ENCODE results near the gene CCNYL1. TPM values are rescaled to one million over a fixed set of nuclear protein-coding genes. Genes with fewer than 3 reads are reported as not detected.
"Not testable (repeated sequence)": the region's sequence is repeated elsewhere in the genome, so short reads cannot be mapped to it uniquely, and the experiment has no call there.

Gene CCNYL1
- total and polyA plus RNA-seq, 12 donors = 2.0 to 13.3 (median 6.6) TPM

DNA sequence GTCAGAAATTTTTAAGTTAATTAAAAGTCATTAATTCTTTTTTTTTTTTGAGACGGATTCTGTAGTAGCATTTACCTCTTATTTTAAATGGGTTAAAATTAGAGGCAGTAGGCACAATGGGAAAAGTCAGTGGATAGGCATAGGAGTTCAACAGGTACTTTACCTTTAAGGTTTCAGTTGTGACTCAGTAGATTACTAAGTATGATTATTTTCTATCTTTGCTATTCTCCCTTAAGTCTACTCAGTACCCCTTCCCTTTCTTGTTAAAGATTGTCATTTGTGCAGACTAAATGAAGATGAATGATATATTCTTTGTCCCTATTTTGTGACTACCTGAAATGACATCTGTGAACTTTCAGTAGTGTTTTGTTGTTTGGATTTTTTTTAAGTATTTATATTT is 19.7 kb downstream of the CCNYL1 start:
- intact Hi-C loops (cut with DNase I) = loop anchor here in 1 of 2 donors (10.0 kb wide), 1 partner anchor 106 kb away; the partner anchor contains the start of gene METTL21A
- Histone ChIP-seq H3K4me3 (no peak overlapping the region), H3K27me3 (no peaks in the 10 kb centered on the region), H3K27ac (no peak overlapping the region), H3K36me3 (replicated peaks in 1 of 2) (no peaks in the 10 kb centered on the region), H3K4me1 (replicated peaks in 1 of 2) (no peaks in the 10 kb centered on the region), H3K9me3 (replicated peaks in 1 of 3) (no peaks in the 10 kb centered on the region)
- no peak for TF ChIP-seq POLR2A (IDR thresholded peaks at IDR 0.05)
- TF ChIP-seq, protein P1, sequence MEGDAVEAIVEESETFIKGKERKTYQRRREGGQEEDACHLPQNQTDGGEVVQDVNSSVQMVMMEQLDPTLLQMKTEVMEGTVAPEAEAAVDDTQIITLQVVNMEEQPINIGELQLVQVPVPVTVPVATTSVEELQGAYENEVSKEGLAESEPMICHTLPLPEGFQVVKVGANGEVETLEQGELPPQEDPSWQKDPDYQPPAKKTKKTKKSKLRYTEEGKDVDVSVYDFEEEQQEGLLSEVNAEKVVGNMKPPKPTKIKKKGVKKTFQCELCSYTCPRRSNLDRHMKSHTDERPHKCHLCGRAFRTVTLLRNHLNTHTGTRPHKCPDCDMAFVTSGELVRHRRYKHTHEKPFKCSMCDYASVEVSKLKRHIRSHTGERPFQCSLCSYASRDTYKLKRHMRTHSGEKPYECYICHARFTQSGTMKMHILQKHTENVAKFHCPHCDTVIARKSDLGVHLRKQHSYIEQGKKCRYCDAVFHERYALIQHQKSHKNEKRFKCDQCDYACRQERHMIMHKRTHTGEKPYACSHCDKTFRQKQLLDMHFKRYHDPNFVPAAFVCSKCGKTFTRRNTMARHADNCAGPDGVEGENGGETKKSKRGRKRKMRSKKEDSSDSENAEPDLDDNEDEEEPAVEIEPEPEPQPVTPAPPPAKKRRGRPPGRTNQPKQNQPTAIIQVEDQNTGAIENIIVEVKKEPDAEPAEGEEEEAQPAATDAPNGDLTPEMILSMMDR (IDR thresholded peaks at IDR 0.05) = no peak
- WGBS, 4 donors = 94 to 97% (median 95%) methylated on average over 1 of the region's 1 CpG
- no peak for DNase-seq

DNA sequence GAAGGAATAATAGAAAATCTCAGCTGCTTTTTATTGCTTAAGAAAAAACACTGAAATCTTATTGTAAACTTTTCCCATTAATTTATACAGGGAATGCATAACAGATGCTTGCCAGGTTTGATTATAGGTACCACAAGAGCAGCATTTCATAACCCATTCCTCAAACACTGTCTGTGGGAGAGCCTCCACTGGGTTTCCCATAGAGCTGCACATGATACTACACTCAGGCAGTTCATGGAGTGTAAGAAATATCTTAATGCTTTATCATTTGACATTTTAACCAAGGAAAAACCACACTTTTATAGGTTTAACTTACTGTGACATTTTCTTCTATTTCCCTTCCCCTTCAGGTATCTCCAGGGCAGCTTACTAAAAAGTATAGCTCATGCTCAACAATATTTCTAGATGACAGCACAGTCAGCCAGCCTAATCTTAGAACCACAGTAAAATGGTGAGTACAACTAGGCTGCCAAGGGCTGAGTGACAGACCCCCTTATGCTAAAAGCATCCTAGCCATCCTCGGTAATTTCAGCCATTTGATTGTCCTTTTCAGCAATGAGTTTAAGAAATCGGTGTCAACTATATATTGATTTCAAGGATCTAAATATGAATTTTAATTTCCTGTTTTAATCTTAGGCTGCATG is 22.3 kb downstream of the CCNYL1 start:
- Histone ChIP-seq H3K36me3 (replicated peaks in 1 of 2) (no peaks in the 10 kb centered on the region), H3K4me3 (no peak overlapping the region), H3K9me3 (replicated peaks in 1 of 3) (no peaks in the 10 kb centered on the region), H3K4me1 (replicated peaks in 1 of 2) (no peaks in the 10 kb centered on the region), H3K27ac (no peak overlapping the region), H3K27me3 (no peaks in the 10 kb centered on the region)
- WGBS, 4 donors = 76 to 88% (median 85%) methylated on average over 2 of the region's 2 CpGs
- TF ChIP-seq, protein P1 (IDR thresholded peaks at IDR 0.05) = no peak
- no peak for TF ChIP-seq POLR2A (IDR thresholded peaks at IDR 0.05)
- DNase-seq = no peak
- intact Hi-C loops (cut with DNase I) = loop anchor here in 1 of 2 donors (10.0 kb wide), 1 partner anchor 109 kb away; the partner anchor contains the start of gene METTL21A

DNA sequence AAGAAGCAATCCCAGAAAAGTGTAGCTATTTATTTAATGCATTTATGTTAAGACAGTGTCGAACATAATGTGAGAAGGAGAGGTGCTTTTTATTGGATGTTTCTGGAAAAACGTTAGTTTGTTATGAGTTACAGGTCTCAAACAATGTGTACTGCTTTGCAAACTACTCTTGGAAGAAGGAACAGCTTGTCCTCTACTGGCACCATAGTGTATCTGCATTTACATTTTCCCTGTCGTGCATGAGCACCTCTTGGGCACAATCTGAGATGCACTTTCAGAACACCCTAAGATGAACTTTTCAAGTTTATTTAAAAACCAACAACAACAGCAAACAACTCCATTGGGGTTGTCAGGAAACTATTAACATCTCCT is 22.8 kb downstream of the CCNYL1 start:
- no peak for DNase-seq
- H3K36me3 ChIP-seq (replicated peaks in 1 of 2) = no peaks in the 10 kb centered on the region
- H3K4me3 ChIP-seq = no peak overlapping the region
- H3K9me3 ChIP-seq (replicated peaks in 1 of 3) = no peaks in the 10 kb centered on the region
- no peak overlapping the region for H3K27ac ChIP-seq
- no peaks in the 10 kb centered on the region for H3K27me3 ChIP-seq
- H3K4me1 ChIP-seq (replicated peaks in 1 of 2) = no peaks in the 10 kb centered on the region
- intact Hi-C loops (cut with DNase I) = loop anchor here in 1 of 2 donors (10.0 kb wide), 1 partner anchor 109 kb away; the partner anchor contains the start of gene METTL21A
- no peak for TF ChIP-seq POLR2A (IDR thresholded peaks at IDR 0.05)
- TF ChIP-seq, protein P1 (IDR thresholded peaks at IDR 0.05) = peak; percentile 9 to 56 (median 48)
- 40 to 53% (median 42%) methylated on average over 3 of the region's 3 CpGs for WGBS, 4 donors

DNA sequence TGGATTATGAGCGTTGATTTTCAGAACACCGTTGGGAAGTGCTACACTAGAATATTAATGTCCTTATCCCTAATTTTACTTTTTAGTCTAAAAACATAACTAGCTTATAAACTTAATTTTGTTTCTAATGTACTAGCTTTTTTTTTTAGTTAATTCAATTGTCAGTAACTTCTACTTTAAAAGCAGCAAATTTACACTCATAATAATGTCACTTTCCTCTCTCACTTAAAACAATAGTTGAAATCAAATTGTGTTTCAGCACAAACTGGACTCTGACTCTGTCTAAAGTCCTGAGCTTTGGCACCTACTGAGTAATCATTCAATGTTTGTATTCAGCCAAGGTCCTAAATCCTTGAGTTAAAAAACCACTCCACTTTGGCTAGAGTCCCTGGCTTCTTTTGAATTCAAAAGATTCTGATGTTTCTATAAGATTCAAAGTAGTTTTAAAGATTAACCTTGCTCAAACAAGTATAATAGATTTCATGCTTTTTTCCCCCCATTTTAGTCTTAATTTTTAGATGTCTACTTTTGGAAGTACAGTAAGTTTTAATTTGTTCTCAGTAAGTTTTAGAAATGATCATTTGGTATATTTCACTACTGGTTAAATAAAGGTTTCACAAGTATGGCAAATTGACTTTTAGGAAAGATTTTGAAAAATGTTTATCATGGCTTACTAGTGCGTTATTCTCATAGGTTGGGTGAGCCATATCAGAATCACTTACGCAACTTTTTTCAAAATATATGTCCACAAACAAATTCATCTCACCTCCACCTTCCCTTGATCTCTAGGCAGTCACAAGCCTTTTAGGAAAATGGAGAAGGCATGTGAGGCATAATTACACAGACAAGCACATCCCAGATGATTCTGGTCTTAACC is 23.4 kb downstream of the CCNYL1 start:
- intact Hi-C loops (cut with DNase I) = loop anchor here in 1 of 2 donors (10.0 kb wide), 1 partner anchor 110 kb away; the partner anchor contains the start of gene METTL21A
- Histone ChIP-seq H3K27me3 (no peaks in the 10 kb centered on the region), H3K27ac (no peak overlapping the region), H3K4me1 (replicated peaks in 1 of 2) (no peaks in the 10 kb centered on the region), H3K9me3 (replicated peaks in 1 of 3) (no peaks in the 10 kb centered on the region), H3K36me3 (replicated peaks in 1 of 2) (no peaks in the 10 kb centered on the region), H3K4me3 (no peak overlapping the region)
- TF ChIP-seq, protein P1 (IDR thresholded peaks at IDR 0.05) = no peak
- no peak for TF ChIP-seq POLR2A (IDR thresholded peaks at IDR 0.05)
- DNase-seq = no peak
- 89 to 95% (median 92%) methylated on average over 4 of the region's 4 CpGs for WGBS, 4 donors

DNA sequence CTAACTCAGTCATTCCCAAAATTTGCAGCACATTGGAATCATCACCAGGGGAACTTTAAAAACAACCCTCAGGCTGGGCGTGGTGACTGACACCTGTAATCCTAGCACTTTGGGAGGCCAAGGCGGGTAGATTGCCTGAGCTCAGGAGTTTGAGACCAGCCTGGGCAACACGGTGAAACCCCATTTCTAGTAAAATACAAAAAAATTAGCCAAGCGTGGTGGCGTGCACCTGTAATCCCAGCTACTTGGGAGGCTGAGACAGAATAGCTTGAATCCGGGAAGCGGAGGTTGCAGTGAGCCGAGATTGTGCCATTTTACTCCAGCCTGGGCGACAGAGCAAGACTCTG is 24.0 kb downstream of the CCNYL1 start:
- H3K27me3 ChIP-seq; H3K9me3 ChIP-seq (replicated peaks in 1 of 3); H3K4me1 ChIP-seq (replicated peaks in 1 of 2); DNase-seq; H3K27ac ChIP-seq; H3K36me3 ChIP-seq (replicated peaks in 1 of 2); H3K4me3 ChIP-seq: not testable (repeated sequence)
- intact Hi-C loops (cut with DNase I) = loop anchor here in 1 of 2 donors (10.0 kb wide), 1 partner anchor 111 kb away; the partner anchor contains the start of gene METTL21A
- 93 to 97% (median 96%) methylated on average over 9 of the region's 9 CpGs for WGBS, 4 donors

All from adrenal gland (tissue), 12 donors.